ENCODE measurements around the gene TAS1R3.

The TAS1R3 gene

GRCh38 chr1:1299686-1300351 is 31.3 kb upstream of the TAS1R3 start:
- TF ChIP-seq MAX (IDR thresholded peaks at IDR 0.05) = no peak
- no peak for TF ChIP-seq NFIC (IDR thresholded peaks at IDR 0.05)
- TF ChIP-seq TCF12 (IDR thresholded peaks at IDR 0.05; ENCODE audit: low read depth) = no peak
- no peak for TF ChIP-seq REST (IDR thresholded peaks at IDR 0.05; ENCODE audit: low read depth)
- no peak for TF ChIP-seq CEBPB (IDR thresholded peaks at IDR 0.05)
- TF ChIP-seq RAD21 (IDR thresholded peaks at IDR 0.05; ENCODE audit: low read depth) = no peak
- TF ChIP-seq TEAD4 (IDR thresholded peaks at IDR 0.05) = no peak
- no peak for TF ChIP-seq EGR1 (IDR thresholded peaks at IDR 0.05)
- no peak for TF ChIP-seq YY1 (IDR thresholded peaks at IDR 0.05; ENCODE audit: low read depth)
- TF ChIP-seq FOXM1 (IDR thresholded peaks at IDR 0.05; ENCODE audit: borderline replicate concordance, low read depth) = no peak
- no peak for TF ChIP-seq EP300 (IDR thresholded peaks at IDR 0.05; ENCODE audit: borderline replicate concordance)
- TF ChIP-seq CREB1 (IDR thresholded peaks at IDR 0.05; ENCODE audit: low read depth) = no peak

- TF ChIP-seq CREB1 (IDR thresholded peaks at IDR 0.05; ENCODE audit: low read depth) = no peak
- TF ChIP-seq REST (IDR thresholded peaks at IDR 0.05; ENCODE audit: low read depth) = peak; percentile 74
- no peak for TF ChIP-seq EP300 (IDR thresholded peaks at IDR 0.05; ENCODE audit: borderline replicate concordance)
- no peak for TF ChIP-seq TAF1 (IDR thresholded peaks at IDR 0.05; ENCODE audit: low read depth)
- TF ChIP-seq MAX (IDR thresholded peaks at IDR 0.05) = no peak
- no peak for TF ChIP-seq TCF12 (IDR thresholded peaks at IDR 0.05; ENCODE audit: low read depth)
Measured at GRCh38 chr1:1300352-1300739, 30.7 kb upstream of the TAS1R3 start.

- TF ChIP-seq USF1 (IDR thresholded peaks at IDR 0.05) (no peak), YY1 (IDR thresholded peaks at IDR 0.05; ENCODE audit: low read depth) (no peak), MAX (IDR thresholded peaks at IDR 0.05) (no peak), NFIC (IDR thresholded peaks at IDR 0.05) (no peak), CREB1 (IDR thresholded peaks at IDR 0.05; ENCODE audit: low read depth) (no peak), EGR1 (IDR thresholded peaks at IDR 0.05) (no peak), ZBTB7A (IDR thresholded peaks at IDR 0.05; ENCODE audit: low read depth) (no peak), CEBPB (IDR thresholded peaks at IDR 0.05) (no peak), TAF1 (IDR thresholded peaks at IDR 0.05; ENCODE audit: low read depth) (no peak), TCF12 (IDR thresholded peaks at IDR 0.05; ENCODE audit: low read depth) (no peak), EP300 (IDR thresholded peaks at IDR 0.05; ENCODE audit: borderline replicate concordance) (no peak), FOXM1 (IDR thresholded peaks at IDR 0.05; ENCODE audit: borderline replicate concordance, low read depth) (no peak), REST (IDR thresholded peaks at IDR 0.05; ENCODE audit: low read depth) (no peak), TEAD4 (IDR thresholded peaks at IDR 0.05) (no peak), RAD21 (IDR thresholded peaks at IDR 0.05; ENCODE audit: low read depth) (no peak)
Measured at GRCh38 chr1:1302006-1302430, 29.1 kb upstream of the TAS1R3 start.

GRCh38 chr1:1302951-1303509 is 28.1 kb upstream of the TAS1R3 start:
- TF ChIP-seq TCF12 (IDR thresholded peaks at IDR 0.05; ENCODE audit: low read depth) = no peak
- TF ChIP-seq TEAD4 (IDR thresholded peaks at IDR 0.05) = no peak
- no peak for TF ChIP-seq YY1 (IDR thresholded peaks at IDR 0.05; ENCODE audit: low read depth)
- TF ChIP-seq USF1 (IDR thresholded peaks at IDR 0.05) = no peak
- no peak for TF ChIP-seq MAX (IDR thresholded peaks at IDR 0.05)
- no peak for TF ChIP-seq CREB1 (IDR thresholded peaks at IDR 0.05; ENCODE audit: low read depth)
- TF ChIP-seq TAF1 (IDR thresholded peaks at IDR 0.05; ENCODE audit: low read depth) = no peak
- TF ChIP-seq ZBTB7A (IDR thresholded peaks at IDR 0.05; ENCODE audit: low read depth) = no peak
